HG02970 (cell line): ENCODE data around the gene INSL3.
A peak's percentile ranks its signal among the peaks of the same experiment; 100 is the strongest.

Experiments used
- ATAC-seq: cut with Tn5 transposase; IDR thresholded peaks from one replicate; pipeline ENCODE4 v1.9.1; 2021; ENCODE audit warnings: mild to moderate bottlenecking, moderate library complexity, moderate number of reproducible peaks; ENCODE audit not compliant: unreplicated experiment, low FRiP score

INSL3 gene

DNA sequence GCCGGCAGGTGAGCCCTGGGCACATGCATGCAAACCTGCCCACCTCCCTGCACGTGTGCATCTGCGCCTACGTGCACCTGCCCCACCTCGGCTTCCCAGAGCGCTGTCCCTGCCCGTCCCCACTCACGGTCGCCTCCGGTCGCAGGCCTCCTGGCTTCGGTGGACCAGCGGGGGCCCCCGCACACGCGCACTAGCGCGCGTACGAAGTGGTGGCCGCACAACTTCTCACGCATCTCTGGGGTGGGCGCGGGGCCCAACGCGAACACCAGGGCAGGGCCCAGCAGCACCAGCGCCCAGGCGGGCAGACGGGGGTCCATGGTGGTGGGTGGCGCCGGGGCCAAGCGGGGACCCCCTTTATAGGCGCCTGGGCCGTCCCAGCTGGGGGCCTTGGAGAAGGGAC, at the start of gene INSL3:
INSL3 (minus strand) TSS at position 330 of the 400 bp plus-strand sequence; CDS start at position 317, 13 bp downstream.
- no peak for ATAC-seq

GRCh38 chr19:17869114-17869608, 47.8 kb upstream of the INSL3 start:
- ATAC-seq: no peak

GRCh38 chr19:17868669-17869068, 47.4 kb upstream of the INSL3 start:
- ATAC-seq: no peak

- ATAC-seq: no peak
Observed at GRCh38 chr19:17866964-17867486, 45.7 kb upstream of the INSL3 start.

DNA sequence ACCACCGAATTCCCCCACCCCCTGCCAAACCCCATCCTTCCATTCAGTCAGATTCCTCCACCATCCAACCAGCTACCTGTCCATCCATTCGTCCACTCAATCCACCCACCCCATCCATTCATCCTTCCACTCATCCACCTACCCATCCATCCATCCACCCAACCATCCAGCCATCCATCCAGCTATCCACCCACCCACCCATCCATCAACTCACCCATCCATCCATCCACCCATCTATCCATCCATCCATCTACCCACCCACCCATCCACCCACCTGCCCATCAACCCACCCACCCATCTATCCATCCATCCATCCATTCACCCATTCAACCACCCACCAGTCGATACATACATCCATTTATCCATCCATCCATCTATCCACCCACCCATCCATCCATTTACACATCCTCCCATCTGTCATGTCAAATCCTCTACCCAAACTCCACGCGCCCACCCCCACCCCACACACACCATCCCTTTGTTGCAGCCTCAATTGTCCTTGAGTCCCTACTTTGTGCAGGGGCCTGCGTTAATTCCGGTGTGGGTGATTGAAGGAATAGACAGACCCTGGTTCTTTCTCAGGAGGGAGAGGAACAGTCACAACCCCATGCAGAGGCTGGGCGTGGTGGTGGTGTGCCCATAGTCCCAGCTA, 45.1 kb upstream of the INSL3 start:
- no peak for ATAC-seq

DNA sequence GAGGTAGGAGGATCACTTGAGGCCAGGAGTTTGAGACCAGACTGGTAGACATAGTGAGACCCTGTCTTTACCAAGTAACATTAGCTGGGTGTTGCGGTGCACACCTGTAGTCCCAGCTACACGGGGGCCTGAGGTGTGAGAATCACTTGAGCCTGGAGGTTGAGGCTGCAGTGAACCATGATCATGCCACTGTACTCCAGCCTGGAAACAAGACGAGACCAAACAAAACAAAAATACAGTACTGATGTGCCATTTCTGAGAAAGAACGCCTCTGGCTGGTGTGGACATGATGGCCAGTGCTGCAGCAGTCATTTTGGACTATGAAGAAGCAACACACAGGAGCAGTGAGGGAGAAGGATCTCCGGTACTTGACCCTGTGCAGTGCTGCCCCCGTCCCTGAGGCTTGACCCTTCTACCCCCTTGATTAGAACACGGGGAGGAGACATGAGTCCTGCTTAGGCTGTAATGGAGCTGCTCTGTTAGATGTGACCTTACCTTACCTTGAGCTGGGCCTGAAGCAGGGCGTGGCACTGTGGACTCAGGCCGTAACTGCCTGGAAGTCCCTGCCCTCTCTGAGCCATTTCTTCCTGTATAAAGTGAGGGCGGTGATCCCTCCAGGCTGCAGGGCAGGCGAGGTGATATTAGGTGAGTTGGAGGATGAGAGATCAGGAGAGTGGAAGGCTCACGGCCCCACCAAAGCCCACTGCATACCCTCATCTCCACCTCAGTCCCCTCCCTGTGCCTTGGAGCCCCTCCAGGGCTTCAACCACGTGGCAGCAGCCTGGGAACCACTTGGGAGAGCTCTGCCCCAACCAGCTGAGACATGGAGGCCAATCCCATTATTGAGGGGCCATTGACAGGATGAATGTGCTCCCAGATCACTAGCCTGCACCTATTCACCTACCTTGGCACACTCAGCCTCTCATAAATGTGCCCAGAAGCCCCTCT, 44.3 kb upstream of the INSL3 start:
- no peak for ATAC-seq

DNA sequence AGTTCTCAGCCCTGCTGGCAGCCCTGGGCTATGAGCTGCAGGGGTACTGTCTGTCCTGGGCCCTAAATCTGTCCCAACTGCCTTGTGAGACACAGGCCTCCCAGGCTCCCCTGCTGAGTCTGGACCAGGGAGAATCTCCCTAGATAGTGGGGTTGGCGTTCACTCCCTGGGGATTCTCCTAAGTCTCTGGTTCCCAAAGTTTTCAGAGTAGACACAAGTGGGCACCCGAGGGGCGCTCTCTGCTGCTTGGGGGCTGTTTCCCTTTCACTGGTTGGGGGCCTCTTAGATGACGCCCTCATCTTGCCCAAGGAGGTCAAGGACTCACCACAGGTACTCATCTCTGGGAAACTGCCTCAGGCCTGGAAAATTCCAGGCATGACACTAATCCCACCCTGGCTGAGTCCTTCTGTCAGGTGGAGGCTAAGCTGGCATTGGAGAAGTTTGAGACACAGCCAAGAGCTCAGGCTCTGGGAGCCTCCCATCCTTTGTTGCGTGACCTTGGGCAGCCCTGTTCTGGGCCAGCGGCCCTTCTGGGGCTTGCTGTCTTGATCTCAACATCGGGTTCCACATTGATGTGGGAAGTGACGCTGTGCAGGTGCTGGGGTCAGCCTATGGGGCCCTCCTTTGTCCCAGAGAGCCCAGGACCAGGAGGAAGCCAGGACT, 42.3 kb upstream of the INSL3 start:
- no peak for ATAC-seq

DNA sequence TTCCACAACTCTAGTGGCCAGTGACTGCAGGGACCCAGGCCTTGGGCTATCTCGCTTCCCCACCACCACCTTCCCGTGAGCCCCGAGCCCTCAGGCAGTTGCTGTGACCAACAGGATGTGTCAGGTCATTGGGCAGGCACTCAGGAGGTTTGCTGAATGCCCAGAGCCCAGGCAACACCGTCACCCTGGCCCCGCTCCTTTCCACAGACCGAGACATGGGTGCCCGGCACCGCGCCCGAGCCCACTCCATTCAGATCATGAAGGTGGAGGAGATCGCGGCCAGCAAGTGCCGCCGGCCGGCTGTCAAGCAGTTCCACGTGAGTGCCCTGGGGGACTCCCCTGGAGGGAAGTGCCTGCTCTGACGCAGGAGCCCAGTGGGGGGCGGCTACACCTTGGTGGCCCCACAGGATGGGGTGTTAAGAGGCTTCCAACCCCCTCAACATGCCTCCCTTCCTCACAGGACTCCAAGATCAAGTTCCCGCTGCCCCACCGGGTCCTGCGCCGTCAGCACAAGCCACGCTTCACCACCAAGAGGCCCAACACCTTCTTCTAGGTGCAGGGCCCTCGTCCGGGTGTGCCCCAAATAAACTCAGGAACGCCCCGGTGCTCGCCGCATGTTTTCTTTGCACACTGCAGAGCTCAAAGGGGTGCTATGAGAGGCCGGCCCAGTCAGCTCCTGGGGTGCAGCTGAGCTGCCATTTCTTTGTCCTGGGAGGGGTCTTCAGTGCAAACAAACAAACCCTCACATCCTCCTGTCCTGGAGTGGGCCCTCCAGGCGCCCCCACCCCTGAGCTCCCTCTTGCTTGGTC, 41.6 kb upstream of the INSL3 start:
- no peak for ATAC-seq

DNA sequence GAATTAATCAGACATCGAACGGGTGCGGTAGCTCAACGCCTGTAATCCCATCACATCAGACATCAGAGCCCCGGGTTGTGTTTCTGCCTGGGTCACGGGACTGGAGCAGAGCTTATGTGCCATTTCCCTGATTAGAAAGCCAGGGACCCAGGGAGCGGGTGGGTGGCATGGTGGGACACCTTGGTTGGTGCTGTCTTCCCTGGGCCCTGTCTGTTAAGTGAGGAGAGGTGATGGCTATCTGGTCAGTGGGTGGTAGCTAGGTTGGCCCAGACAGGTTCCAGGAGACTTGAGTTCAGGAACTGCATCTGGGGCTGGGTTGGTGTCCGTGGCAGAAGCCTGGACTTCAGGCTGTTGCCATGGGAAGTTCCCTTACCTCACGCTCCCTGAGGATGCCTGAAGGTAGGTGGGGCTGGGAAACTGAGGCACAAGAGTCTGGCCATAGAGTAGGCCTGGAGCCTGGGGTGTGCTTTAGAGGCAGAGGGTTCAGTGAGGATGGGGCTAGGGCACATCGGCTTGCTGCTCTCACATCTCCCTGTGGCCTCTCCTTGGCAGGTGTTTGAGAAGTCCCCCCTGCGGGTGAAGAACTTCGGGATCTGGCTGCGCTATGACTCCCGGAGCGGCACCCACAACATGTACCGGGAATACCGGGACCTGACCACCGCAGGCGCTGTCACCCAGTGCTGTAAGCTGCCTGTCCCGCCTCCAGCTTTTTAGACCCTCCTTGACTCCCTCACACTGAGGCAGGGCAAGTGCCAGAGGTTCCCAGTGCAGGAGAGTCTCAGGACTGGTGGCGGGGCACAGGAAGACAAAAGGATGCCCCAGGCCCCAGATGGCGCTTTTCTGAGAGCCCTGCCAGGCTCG, 40.5 kb upstream of the INSL3 start:
- no peak for ATAC-seq

DNA sequence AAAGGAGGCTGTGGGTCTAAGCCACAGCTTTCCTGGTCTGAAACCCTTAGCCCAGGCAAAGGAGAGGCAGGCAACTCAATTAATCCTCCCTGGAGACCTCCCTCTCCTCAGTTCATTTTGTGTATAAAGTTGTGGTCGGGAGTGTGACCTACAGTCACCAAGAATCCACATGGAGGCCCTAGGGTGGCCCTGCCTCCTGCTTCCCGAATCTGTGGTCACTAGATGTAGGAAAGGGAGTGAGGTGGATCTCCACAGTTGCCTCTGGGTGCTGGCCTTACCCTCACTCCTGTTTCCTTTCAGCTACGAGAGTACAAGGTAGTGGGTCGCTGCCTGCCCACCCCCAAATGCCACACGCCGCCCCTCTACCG, 39.7 kb upstream of the INSL3 start:
- ATAC-seq: no peak

GRCh38 chr19:17860331-17860992, 39.1 kb upstream of the INSL3 start:
- no peak for ATAC-seq

- ATAC-seq: peak; percentile 96
Observed at GRCh38 chr19:17859533-17860330, 38.4 kb upstream of the INSL3 start, which contains the start of gene RPL18A. RPL18A (plus strand) TSS chr19:17859910; CDS start chr19:17859957, 47 bp downstream.

GRCh38 chr19:17855280-17856152, 34.2 kb upstream of the INSL3 start:
- no peak for ATAC-seq

DNA sequence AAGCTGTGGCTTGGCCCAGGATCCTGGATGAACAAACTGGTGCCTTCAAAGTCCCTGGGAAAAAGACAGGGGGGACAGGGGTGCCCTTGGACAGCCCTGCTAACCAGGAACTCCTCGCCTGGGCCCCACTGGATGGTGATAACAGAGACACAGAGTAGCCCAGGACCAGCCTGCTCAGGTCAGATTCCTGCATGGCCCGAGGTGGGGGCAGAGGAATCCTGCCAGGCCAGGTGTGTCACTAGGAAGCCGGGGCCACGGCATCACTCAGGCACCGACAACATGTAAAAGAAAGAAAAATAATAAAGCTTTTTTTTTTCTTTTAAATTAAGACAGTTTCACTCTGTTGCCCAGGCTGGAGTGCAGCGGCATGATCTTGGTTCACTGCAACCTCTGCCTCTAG, 32.7 kb upstream of the INSL3 start:
- ATAC-seq: no peak

DNA sequence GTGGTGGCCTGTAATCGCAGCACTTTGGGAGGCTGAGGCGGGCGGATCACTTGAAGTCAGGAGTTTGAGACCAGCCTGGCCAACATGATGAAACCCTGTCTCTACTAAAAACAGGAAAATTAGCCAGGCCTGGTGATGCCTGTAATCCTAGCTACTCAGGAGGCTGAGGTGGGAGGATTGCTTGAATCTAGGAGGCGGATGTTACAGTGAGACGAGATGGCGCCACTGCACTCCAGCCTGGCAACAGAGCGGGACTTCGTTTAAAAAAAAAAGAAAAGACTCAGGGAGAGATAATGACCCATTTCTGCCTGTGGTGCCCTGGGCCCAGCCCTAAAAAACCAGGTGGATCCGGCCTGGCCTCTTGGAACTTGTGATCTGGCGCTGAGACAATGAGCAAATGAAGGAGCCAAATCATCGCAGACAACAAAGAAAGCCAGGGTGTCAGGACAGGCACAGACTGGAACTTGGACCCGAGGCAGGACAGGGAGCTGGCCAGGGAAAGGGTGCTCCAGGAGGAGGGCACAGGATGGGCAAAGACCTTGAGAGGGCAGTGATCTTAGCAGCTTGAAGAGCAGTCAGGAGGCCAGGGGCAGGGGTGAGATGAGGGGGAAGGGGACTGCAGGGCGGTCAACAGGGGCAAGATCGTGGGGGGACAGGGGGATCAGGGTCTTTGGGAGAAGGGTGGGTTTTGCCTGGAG, 27.4 kb upstream of the INSL3 start:
- ATAC-seq: no peak
